ENCODE measurements around the gene CCDC14.
"Not testable (repeated sequence)": the region's sequence is repeated elsewhere in the genome, so short reads cannot be mapped to it uniquely, and the experiment has no call there.

CCDC14 gene

DNA sequence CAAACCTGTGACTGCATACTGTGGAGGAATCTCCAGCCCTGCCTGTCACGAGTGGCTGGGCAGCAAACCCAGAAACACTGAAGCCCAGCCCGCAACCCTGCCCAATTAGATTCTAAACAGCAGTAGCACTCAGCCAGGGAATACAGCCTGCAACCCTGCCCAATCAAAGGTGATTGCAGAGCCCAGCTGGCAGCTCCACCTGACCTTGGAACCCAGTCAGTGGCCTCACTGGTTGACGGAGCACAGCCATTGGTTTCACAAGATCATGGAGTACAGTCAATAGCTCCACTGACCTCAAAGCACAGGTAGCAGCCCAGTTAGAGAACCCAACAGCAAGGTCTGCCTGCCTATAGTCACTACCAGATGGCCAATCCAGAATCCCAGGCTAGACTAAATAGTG is 41.7 kb downstream of the CCDC14 start:
- DNase-seq (ENCODE audit: low read depth): no peak
- H3K4me3 ChIP-seq (ENCODE audit: low read depth, low read length): no peak overlapping the region

DNA sequence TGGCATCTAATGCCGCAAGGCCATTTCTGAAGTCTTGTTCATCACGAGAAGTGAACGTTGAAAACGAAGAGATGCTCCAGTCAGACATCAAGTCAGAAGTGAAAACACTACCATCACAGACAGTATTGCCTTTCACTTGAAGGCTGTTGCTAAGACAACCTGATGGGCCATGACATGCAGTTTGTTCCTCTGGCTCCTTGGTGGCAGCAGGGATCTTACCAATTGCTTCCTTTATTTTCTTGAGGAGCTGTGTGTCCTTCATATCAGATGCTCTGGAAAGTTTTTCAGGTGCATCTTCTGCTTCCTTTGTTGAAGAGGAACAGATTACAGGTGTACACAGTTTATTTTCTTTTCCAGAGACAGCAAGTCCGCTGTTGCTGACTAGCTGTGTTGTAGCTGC is 46.2 kb downstream of the CCDC14 start:
- H3K4me3 ChIP-seq (ENCODE audit: low read depth, low read length): no peak overlapping the region
- DNase-seq (ENCODE audit: low read depth): no peak

DNA sequence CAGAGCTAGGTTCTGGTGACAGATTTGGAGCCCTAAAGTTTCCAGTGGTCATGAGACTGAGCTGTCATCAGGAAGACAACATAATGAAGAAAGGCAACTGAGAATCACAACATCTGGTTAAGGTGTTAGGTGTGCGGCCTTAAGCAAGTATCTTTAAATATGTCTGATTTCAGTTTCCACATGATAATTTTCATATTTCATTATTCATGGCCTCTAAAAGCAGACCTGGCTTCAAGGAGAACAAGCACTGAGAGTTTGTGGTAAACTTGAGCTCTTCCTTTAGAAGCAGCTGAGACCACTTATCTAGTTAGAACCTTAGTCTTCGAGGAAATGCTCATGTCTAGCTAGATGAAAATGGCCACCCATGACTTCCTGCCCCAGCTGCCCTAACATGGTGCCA is 51.2 kb downstream of the CCDC14 start:
- H3K4me3 ChIP-seq (ENCODE audit: low read depth, low read length): no peak overlapping the region
- no peak for DNase-seq (ENCODE audit: low read depth)

DNA sequence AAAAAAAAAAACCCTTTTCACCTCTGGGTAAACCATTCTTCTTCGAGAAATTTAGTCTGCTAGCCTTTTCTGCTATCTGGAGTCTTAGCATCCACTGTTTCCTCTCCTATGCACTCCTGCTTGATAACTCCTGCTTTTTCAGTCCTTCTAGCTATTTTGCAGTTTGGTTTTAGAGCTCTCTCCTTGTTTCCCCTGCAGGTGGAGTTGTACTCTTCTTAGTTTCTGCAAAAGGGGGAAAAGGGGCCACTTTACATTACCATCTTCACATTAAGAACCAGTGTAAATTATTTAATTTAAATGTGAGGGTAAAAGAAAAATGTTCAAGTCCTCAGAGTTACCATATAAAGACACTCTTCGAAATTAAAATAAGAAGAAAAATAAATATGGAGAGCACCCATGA is 53.3 kb downstream of the CCDC14 start:
- H3K4me3 ChIP-seq (ENCODE audit: low read depth, low read length): no peak overlapping the region
- no peak for DNase-seq (ENCODE audit: low read depth)

DNA sequence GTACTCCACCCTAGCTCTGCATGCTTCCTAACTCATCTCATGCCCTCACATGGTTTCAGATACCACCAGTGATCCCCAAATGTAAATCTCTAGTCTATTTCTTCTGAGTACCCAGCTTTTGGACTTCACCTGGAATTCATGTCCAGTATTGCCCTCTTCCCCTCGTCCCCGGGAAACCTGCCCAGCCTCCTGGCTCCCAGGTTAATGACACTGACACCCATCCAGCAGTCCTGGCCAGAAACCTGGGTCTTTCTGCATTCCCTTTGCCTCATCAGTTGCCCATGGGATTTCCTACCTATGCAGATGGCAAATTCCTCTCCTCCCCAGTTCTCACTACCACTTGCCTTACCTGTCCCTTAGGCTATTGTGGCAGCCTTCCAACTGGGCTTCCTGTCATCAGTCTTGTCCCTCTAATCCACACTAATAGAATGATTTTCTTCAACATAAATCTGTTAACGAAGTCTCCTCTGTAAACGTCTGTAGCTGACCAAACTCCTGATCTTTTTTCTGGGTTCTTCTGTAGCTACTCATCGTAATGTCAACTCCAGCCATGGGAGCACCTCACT is 61.6 kb downstream of the CCDC14 start:
- no peak for DNase-seq (ENCODE audit: low read depth)

DNA sequence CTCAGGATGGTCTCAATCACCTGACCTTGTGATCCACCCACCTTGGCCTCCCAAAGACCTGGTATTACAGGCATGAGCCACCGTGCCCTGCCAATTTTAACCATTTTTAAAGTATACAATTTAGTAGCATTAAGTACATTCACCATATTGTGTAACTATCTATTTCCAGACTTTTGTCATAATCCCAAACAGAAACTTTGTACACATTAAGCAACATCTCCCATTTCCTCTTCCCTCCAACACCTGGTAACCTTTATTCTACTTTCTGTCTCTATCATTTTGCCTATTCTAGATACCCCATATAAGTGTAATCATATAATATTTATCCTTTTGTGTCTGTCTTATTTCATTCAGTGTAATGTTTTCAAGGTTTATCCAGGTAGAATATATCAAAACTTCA is 68.0 kb downstream of the CCDC14 start:
- H3K4me3 ChIP-seq (ENCODE audit: low read depth, low read length): no peak overlapping the region
- no peak for DNase-seq (ENCODE audit: low read depth)

More for the DNA sequence above, 61.6 kb downstream of the CCDC14 start:
- no peak overlapping the region for H3K4me3 ChIP-seq (ENCODE audit: low read depth, low read length)

DNA sequence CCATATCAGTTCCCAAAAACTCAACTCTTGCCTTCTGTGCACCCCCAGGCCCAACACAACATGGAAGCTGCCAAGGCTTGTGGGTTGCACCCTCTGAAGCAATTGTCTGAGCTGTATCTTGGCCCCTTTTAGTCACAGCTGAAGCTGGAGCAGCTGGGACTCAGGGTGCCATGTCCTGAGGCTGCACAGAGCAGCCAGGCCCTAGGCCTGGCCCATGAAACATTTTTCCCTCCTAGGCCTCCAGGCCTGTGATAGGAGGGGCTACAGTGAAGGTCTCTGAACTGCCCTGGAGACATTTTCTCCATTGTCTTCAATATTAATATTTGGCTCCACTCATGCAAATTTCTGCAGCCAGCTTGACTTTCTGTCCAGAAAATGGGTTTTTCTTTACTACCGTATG is 68.8 kb downstream of the CCDC14 start:
- no peak for DNase-seq (ENCODE audit: low read depth)
- H3K4me3 ChIP-seq (ENCODE audit: low read depth, low read length): no peak overlapping the region

DNA sequence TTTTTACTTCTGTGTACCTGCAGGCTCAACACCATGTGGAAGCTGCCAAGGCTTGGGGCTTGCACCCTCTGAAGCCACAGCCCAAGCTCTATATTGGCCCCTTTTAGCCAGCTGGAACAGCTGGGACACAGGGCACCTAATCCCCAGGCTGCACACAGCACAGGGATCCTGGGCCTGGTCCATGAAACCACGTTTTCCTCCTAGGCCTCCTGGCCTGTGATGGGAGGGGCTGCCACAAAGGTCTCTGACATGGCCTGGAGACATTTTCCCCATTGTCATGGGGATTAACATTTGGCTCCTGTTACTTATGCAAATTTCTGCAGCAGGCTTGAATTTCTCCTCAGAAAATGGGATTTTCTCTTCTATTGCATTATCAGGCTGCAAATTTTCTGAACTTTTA is 70.0 kb downstream of the CCDC14 start:
- not testable (repeated sequence) for DNase-seq (ENCODE audit: low read depth); H3K4me3 ChIP-seq (ENCODE audit: low read depth, low read length)

DNA sequence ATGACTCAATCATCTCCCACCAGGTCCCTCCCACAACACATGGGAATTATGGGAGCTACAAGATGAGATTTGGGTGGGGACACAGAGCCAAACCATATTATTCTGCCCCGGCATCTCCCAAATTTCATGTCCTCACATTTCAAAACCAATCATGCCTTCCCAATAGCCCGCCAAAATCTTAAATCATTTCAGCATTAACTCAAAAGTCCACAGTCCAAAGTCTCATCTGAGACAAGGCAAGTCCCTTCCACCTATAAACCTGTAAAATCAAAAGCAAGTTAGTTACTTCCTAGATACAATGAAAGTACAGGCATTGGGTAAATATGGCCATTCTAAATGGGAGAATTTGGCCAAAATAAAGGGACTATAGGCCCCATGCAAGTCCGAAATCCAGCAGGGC is 70.9 kb downstream of the CCDC14 start:
- not testable (repeated sequence) for DNase-seq (ENCODE audit: low read depth); H3K4me3 ChIP-seq (ENCODE audit: low read depth, low read length)

DNA sequence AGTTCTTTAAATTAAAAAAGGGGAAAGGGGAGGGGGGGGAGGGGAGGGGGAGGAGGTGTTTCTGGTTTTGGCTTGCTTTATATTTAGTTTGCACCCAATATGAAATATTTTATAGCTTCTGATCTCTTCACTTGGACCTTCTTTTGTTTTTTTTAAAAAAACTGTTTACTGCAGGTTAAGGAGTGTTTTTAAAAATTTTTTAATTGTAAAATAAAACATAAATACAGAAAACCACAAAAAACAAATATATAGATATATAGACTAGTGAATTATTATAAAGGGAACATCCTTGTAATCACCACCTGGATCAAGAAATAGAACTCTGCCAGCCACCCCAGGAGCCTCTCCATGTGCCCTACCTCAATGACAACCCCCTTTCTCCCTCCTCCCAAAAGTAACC is 76.0 kb downstream of the CCDC14 start:
- no peak for DNase-seq (ENCODE audit: low read depth)

DNA sequence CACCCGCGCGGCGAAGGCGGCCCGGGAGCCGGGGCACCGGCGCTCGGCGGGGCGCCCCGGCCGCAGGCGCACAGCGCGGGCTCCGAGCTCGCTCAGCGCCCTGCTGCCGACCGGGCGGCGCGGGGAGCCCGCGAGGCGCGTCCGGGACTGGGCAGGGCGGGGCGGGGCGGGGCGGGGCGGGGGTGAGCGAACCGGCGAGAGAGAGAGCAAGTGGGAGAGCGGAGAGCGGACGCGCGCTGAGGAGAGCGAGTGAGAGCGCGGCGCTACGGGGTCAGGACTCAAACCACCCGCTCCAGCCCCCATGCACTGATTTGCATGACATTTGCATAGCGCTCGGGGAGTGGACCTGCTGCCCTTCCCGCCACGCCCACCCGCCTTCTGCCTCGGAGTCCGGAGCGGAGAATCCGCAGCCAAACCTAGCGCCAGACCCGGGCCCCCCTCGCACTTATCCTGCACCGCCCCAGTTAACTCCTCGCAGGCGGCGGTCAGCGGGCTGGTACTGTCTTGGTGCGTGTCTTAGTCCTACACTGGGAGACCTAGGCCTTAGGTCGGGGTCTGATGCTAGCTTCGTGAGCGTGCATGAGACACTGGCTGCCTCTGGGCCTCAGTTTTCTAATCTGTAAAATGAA is 76.7 kb downstream of the CCDC14 start, which contains the start of gene MYLK:
TSS of gene MYLK (minus strand) at position 130 of the 629 bp plus-strand sequence. CDS start 90,491 bp downstream, outside the sequence.
- H3K4me3 ChIP-seq (ENCODE audit: low read depth, low read length): peak within 1 kb of the TSS; percentile 61
- DNase-seq (ENCODE audit: low read depth): peak; percentile 66

More for the DNA sequence above, 76.0 kb downstream of the CCDC14 start:
- H3K4me3 ChIP-seq (ENCODE audit: low read depth, low read length): no peak overlapping the region

DNA sequence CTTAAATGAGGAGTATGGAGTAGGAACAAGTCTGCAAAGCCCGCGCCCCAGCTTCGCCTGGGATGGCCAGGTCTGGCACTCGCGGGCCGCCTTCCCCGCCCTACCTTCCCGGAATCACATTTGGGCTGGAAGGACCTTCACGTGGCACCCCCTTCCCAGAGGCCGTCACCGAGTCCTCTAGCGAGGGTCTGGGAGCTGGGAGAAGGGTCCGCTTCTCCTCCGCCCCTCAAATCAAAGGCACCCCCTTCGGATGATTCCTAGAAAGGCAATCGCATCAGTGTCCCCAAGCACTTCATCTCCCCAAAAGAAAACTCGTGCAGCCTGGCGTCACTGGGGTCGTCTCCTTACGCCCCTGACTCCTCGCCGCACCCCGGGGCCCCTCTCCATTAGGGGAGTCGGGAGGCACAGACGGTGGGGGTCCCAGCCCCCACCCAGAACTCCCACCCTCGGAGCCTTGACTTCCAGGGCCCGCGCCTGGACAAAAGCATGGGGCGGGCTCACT is 77.3 kb downstream of the CCDC14 start:
- no peak for DNase-seq (ENCODE audit: low read depth)

DNA sequence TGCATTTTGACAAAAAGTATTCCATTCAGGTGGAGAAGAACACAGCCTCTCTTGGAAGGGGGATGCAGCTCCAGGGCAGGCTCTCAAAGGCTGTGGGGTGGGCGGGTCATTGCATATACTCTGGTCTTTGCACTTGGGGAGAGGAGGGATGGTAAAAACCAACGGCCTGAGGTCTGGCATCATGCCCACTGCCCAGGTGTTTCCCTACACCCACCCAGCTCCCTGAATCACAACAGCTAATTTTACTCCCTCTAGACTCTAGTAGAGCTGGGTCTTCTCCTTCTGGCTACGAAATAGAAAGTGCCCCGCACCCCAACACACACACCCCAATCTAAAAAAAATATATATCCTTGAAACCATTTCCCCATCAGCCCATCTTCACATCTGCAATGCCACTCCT is 77.9 kb downstream of the CCDC14 start:
- no peak for DNase-seq (ENCODE audit: low read depth)
- peak overlapping the region; percentile 61 for H3K4me3 ChIP-seq (ENCODE audit: low read depth, low read length)

More for the DNA sequence above, 77.3 kb downstream of the CCDC14 start:
- peak overlapping the region; percentile 61 for H3K4me3 ChIP-seq (ENCODE audit: low read depth, low read length)

DNA sequence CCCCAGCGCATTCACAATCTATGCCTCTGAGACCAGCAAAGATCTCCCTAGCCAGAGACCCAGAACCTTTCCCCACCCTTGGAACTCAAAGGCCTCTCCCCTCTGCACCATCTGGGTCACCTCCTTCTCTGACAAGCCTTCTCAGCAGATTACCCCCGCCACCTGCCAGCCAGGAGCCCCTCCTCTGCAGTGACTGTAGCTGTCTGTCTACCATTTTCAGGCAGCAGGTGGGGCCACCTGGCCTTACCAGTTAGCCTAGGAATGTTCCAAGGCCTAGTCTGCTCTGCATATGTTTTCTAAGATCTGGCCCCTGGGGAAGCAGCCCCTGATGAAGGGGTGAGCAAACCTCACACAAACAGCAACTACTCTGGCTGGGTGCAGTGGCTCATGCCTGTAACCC is 79.3 kb downstream of the CCDC14 start:
- H3K4me3 ChIP-seq (ENCODE audit: low read depth, low read length): no peak overlapping the region

DNA sequence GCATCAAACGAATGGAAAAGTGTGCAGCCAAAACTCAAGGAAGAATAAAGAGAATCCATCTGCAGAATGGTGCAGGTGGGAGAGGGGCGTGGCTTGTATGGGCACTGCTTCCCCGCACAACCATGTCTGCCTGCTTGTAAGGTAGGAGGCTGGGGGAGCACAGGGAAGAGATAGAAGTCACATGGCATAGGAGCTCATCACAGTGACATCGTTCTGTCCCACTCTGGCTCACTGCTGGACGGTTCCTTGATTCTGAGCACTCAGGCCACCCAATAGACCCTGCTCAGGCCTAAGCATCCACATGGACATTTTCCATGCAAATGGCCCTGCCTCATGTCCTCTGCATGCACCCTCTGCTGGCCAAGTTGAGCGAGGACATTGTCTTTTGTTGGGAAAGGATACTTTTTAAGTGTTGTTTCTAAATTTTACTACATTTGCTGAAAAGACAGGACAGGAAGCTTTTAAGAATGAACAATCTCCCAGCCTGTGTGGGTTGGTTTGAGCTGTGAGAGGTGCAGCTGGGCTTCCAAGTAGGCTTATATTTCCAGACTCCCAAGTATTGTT is 79.9 kb downstream of the CCDC14 start:
- peak; percentile 25 for DNase-seq (ENCODE audit: low read depth)
- no peak overlapping the region for H3K4me3 ChIP-seq (ENCODE audit: low read depth, low read length)

More for the DNA sequence above, 79.3 kb downstream of the CCDC14 start:
- no peak for DNase-seq (ENCODE audit: low read depth)

DNA sequence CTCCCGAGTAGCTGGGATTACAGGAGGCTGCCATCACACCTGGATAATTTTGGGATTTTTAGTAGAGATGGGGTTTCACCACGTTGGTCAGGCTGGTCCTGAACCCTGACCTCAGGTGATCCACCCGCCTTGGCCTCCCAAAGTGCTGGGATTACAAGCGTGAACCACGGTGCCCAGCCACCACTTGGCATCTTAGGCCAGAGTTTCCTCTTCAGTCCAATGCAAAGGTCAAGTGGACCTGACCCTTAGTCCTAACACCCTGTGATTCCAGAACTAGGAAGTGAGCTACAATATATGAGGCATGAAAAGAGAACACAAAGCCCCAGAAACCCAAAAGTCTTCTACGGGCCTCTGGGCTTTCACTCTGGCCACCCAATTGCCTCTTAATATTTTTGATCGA is 82.2 kb downstream of the CCDC14 start:
- no peak overlapping the region for H3K4me3 ChIP-seq (ENCODE audit: low read depth, low read length)
- DNase-seq (ENCODE audit: low read depth): no peak

DNA sequence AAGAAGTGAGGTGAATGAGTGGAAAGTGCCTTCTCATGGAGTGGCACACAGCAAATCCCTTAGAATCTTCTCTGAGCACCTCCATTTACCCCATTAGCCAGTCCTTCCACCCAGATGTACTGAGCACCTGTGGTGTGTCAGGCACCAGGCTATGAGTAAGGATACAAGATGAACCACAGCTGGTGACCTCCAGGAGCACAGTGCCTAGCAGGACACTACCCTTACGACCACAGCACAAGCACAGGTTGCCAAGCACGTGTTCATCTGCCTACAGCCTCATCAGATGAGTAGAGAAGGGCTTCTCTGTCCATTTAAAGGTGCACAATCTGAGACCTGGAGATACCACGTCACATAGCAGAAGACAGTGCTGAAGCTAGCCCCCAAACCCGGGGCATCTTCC is 83.1 kb downstream of the CCDC14 start:
- DNase-seq (ENCODE audit: low read depth): no peak
- no peak overlapping the region for H3K4me3 ChIP-seq (ENCODE audit: low read depth, low read length)

DNA sequence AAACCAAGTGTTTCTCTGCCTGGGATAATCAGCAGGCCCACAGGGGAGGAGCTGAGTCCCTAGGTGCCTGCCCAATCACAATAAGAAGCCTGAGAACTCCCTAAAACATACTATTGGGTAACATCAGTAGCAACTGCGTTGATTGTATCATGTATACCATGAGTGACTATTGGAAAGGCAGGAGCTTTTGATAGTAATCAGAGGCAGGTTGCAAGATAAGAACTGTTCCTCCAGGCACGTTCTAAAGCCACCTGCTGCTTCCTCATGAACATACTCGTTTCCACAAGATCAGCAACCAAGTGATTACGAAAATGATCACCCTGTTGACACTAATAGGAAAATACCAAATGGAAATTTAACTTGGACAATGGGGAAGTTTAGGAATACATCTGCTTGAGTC is 83.6 kb downstream of the CCDC14 start:
- DNase-seq (ENCODE audit: low read depth): no peak
- H3K4me3 ChIP-seq (ENCODE audit: low read depth, low read length): no peak overlapping the region

DNA sequence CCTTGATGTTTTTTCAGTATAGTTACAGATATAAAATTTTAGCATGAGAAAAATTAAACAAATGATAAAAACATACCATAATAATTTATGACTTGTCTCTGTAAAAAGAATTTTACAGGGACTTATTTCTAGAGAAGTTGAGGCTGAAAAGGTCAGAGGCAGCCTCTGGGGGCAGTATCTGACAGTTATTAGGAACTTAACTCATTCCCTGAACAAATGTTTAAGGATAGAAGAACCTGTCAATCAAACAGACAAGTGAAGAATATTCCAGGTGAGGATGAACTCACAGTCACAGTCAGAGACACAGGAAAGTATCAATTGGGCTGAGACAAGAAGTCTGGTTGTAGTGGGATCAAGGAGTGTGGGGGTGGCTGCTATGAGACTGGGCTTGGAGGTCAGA is 84.2 kb downstream of the CCDC14 start:
- no peak overlapping the region for H3K4me3 ChIP-seq (ENCODE audit: low read depth, low read length)
- DNase-seq (ENCODE audit: low read depth): no peak

DNA sequence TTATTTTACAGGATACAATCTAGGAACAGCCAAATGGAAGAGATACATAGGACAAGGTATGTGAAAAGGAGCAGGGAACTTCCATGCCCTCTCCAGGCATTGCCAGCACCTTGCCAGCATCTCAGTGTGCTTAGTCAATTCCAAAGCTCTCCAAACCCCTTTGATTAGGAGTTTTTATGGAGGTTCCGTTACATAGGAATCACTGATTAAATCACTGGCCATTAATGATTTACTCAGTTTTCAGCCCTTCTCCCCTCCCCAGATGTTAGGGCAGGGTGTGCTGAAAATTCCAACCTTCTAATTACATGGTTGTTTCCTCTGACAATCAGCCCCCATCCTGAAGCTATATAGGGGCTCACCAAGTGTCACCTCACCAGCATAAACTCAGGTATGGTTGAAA is 88.4 kb downstream of the CCDC14 start:
- DNase-seq (ENCODE audit: low read depth): no peak
- H3K4me3 ChIP-seq (ENCODE audit: low read depth, low read length): no peak overlapping the region

DNA sequence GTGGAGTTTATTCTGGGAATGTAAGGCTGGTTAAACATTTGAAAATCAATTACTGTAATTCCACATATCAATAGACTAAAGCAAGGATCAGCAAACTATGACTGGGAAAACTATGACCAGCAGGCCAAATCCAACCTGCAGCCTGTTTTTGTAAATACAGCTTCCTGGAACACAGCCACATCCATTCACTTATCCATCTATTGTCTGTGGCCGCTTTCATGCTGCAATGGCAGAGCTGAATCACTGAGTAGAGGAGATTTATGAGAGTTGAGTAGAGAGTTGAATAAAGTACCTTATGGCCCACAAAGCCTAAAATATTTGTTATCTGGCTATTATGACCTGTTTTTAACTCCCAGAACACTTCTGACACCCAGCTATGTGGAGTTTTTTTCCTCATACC is 89.1 kb downstream of the CCDC14 start:
- peak; percentile 10 for DNase-seq (ENCODE audit: low read depth)
- H3K4me3 ChIP-seq (ENCODE audit: low read depth, low read length): no peak overlapping the region
